ENCODE results near the gene PPP6R1.
"Not testable (repeated sequence)": the region's sequence is repeated elsewhere in the genome, so short reads cannot be mapped to it uniquely, and the experiment has no call there.

PPP6R1 gene

DNA sequence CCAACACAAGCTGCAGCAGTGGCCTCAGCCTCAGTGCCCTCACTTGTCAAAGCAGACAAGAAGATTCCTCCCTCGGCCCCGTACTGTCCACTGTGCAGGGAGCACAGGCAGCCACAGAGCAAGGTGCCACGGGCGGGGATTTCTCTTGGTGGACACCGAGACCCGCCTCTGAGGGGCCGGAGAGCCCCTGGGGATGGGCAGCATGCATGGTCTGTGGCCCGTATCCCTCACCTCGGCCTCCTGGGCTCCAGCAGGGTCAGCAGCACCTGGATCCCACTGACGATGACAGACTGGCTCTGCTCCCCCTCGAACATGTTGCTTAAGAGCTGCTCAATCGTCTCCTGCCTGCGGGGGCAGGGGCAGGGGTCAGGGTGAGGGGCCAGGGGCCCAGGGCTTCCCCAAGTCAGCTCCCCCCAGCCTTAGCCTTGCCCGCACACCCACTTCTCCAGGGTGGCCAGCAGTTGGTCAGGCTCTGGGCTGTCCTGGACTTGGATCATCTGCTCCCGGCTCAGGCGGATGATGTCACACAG, 16.8 kb downstream of the PPP6R1 start:
- no peak for DNase-seq

DNA sequence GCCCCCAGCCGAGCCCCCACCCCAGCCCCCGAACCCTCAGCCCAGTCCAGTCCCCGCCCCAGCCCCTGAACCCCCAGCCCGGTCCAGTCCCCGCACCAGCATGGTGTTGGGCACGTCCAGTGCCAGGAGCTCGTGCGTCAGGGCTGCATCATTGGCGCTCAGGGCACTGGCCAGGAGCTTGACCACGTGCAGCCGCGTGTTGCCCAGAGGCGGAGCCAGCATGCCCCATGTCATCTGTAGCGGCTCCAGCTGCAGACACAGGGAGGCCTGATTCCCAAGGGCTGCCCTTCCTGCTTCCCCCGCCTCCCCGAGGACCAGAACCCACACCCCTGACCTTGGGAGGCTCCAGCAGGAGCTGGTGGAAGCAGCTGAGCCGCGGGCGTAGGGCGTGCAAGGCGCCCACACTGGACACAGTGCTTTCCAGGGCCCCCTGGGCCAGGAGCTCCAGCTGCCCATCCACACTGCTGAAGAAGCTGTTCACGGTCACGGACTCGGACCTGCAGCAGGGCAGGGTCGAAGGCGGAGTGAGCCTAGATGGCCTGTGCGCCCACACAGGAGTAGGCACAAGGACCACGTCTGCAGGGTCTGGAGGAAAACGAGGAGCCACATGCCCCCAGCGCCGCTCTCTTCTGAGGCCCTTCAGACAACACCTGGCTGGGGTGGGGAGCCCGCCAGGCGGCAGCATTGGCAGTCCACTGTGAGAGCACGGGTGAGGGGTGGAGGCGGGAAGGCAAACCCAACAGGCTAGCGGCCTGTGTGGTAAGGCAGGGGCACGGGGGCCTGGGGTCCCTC, 17.5 kb downstream of the PPP6R1 start:
- no peak for DNase-seq

DNA sequence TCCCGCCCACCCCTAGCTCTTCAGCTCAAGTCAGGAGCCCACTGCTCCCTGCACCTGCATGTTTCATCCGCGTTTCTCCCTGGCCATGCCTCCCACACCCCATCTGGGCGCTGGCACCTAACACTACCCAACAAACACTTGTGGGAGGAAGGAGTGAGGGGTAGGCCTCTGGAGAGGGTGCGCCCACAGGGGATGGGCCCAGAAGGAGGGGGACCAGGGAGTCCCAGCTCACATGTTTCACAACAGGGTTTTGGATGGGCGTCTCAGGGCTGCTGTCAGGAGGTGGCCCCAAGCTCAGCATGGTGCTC, 18.1 kb downstream of the PPP6R1 start:
- DNase-seq, result no peak

DNA sequence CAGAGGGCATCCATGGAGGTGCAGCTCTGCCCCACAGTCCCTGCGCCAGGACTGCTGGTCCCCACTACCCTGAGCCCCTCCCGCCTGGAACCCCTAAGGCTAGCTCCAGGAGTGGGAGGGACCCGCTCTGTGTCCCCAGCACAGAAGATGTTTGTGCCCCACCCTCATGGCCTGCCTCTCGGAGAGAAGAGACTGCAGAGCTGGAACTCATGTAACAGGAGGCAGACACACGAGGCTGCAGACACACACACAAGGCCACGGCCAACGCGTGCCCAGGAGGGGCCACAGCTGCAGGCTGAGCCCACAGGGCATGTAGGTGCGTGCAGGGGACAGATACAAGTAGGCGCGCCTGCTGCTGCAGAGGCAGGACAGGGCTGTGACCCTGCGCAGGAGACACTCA, 19.8 kb downstream of the PPP6R1 start:
- DNase-seq, result no peak

DNA sequence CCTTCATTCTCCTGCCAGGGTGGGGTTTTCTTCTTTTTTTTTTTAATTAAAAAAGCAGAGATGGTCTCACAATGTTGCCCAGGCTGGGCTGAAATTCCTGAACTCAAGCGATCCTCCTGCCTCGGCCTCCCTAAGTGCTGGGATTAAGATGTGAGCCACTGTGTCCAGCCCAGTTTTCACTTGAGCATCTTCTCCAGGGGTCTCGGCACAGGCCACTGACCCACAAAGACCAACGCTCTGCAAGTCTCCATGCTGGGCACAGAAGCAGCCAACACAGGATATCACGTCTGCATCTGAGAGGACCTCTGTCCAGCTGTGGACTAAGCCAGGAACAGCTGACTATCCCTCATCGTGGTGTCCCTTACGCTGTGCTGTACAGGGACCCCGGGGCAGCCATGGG, 20.8 kb downstream of the PPP6R1 start:
- DNase-seq, result no peak

DNA sequence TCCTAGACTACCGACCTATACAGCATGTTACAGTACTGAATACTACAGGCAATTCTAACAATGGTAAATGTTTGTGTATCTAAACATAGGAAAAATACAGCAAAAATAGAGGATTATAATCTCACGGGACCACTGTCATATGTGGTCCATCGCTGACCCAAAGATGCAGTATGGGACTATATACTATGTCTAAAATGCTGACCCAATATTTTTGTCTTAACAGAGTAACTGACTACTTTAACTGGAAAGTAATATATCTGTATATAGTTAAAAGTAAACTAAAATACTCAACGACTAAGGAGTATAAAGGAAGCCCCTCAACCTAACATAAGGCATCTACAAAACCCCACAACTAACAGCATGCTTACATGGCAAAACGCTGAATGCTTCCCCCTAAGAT, 25.8 kb downstream of the PPP6R1 start:
- DNase-seq, result no peak

DNA sequence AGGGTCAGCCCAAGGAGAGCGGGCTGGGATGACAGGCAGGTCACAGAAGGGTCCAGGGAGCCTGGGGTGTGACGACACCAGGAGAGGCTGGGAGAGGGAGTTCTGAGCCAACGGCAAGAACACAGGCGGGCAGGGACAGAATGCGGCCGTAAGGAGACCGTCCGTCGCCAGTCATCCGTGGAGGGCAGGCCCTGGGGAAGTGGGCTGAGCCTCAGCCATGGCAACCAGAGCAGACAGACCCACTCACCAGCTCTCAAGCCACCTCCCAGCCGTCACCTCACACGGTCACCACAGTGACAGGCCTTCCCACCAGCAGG, 26.6 kb downstream of the PPP6R1 start:
- no peak for DNase-seq

DNA sequence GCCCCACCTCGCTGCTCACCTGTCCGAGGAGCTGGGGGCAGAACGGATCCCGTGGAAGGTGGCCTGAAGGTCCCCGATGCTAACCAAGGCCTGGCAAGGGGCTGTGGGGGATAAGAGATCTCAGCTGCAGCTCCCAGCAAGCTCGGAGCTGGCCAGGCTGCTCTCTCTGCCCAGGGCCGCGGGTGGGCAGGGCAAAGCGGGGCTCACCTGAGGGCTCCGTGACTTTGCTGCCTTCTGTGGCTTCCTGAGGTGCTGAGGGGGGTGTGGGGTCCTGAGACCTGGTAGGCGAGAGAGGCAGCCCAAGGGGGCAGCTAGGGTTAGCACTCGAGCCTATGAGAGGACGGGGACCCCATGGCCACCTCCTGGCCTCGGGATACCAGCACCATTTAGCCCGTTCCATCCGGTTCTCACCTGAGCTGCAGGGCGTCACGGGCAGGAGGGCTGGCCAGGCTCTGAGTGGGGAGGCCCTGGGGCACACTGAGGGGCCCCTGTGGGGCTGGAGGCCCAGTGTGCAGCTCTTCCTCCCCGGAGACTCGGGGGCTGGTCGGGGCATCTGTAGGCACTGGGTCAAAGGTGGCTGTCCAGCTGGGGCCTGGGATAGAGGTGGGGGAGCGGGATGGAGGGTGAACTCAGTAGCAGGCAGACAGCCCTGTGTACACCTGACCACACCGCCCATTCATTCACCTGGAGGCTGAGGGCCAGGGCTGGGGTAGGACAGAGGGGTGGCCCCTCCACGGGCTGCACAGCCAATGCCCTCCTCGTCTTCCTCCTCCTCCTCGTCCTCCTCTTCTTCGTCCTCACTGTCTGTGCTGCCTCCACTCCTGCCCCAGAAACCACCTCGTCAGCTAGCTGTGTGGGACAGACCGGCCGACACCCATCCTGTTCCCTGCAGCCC, 27.2 kb downstream of the PPP6R1 start:
- no peak for DNase-seq

DNA sequence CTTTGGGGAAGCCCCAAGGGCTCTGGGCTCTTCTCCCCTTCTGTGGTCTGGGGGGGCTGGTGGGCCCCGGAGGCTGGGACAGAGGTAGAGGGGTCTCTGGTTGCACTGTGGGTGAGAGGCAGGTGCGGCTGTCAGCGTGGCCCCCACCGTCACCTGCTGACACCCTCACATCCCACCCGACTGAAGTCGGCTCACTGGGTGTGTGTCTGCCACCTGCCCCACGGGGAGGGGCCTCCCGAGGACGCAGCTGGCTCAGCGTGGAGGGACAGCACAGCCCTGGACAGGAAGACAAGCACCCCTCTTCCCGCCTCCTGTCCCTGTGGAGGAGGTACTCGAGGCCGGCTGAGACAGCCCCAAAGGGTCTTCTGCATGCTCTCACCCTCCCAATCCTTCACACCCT, 28.0 kb downstream of the PPP6R1 start:
- DNase-seq, result no peak

DNA sequence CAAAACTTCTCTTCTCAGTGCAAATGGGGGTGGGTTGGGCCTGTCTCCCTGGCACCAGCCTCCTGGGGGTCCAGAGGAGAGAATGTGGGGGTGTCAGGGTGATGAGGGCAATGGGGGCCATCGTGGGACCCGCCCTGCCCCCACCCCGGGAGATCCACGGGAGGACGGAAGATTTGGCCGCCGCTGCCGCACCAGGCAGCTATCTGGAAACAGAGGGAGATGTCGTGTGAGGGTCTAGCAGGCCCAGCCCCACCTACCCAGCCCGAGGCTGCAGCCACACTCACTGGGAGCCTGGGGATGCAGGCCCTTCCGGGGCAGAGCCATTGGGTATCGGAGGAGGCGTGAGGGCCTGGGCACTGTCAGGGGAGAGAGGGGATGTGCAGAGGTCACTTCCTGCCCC, 28.5 kb downstream of the PPP6R1 start:
- DNase-seq, result no peak

DNA sequence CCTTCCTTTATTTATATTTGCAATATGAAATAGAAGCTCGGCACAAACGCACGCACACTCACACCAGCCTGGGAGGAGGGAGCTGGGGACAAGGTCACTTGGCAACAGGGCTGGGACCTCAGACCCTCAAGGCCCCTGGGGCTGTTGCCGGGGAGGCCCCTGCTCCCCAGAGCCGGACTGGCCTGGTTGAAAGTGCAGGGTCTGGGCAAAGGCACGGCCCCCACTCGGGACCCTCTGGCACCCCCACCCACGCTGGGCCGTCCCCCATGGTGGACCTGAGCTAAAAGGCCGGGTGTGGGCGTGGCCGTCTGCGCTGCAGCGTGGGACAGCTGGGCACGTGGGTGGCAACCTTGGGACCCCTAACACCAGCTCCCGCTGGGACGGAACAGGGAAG, 29.0 kb downstream of the PPP6R1 start:
- no peak for DNase-seq

DNA sequence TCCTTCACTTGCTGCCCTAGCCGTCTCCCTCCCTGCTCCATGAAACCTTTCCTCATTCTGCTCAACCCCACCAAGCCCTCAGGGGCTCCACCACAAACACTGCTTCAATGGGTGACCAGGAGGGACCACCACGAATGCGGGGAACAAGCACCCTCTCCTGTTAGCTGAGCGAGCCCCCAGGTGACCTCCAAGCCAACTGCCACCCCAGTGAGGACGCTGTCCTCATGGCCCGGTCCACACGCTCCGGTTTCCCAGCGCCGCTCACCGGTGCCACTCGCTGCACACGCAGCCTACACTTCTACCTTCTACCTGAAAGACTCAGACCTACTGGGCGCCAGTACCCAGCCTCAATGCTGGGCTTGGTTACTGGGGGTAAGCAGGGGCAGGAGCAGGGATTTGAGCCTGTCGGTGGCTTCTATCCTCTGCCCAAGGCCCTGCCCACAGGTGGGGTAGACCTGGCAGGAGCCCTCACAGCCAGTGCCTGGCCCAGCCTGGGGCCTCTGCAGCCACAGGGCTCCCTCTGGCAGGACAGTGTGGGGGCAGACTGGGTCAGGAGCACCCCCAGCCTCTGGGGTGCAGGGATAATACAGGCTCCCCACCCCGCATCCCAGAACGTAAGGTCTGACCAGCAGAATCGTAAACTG, 29.6 kb downstream of the PPP6R1 start:
- DNase-seq, result no peak

DNA sequence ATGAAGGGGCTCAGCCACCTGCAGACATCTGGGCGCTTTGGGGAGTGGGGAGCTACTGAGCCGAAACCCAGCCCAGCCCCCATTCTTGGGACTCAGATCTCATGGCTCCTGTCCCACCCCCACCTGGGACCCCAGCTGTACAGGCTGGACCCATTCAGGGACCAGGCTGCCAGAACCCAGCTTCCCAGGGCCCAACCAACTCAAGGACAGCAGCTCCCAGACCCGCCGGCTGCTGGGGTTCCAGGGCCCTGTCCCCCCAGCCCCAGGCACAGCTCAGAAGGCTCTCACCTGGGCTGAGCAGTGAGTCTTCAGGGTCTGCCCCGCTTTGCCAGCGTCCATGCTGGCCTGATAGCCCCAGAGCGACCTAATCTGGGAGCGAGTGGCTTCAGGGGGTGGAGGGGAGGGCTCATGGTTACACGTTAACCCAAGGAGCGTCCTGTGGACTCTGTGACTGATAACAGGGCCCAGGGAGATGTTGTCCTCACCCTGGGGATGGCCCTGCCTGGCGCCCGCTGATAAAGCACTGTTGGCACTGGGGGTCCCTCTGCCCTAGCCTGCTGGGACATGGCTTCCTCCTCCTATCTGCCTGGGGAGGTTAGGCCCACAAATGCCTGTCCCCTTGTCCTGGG, 30.3 kb downstream of the PPP6R1 start, which contains the start of gene TMEM86B:
Gene TMEM86B, minus strand, starts transcription at position 361 of the 629 bp plus-strand sequence. Its CDS starts 22 bp downstream, at position 339.
- no peak for DNase-seq

DNA sequence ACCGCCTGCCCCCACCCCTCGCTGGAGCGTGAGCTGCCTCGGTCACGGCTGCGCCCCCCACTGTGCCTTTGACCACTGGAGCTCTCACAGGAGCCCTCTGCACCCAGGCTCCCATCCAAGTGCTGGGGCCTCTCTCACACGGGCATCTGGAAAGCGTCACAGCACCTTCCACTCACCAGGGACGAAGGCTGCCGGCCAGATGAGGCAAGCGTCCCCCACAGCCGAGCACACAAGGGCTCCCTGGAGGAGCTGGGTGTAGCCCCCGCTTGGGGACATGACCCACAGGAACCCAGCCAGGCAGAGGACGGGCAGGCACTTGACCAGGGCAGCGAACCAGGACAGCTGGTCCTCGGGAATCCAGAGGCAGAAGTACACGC, 30.8 kb downstream of the PPP6R1 start:
- no peak for DNase-seq

DNA sequence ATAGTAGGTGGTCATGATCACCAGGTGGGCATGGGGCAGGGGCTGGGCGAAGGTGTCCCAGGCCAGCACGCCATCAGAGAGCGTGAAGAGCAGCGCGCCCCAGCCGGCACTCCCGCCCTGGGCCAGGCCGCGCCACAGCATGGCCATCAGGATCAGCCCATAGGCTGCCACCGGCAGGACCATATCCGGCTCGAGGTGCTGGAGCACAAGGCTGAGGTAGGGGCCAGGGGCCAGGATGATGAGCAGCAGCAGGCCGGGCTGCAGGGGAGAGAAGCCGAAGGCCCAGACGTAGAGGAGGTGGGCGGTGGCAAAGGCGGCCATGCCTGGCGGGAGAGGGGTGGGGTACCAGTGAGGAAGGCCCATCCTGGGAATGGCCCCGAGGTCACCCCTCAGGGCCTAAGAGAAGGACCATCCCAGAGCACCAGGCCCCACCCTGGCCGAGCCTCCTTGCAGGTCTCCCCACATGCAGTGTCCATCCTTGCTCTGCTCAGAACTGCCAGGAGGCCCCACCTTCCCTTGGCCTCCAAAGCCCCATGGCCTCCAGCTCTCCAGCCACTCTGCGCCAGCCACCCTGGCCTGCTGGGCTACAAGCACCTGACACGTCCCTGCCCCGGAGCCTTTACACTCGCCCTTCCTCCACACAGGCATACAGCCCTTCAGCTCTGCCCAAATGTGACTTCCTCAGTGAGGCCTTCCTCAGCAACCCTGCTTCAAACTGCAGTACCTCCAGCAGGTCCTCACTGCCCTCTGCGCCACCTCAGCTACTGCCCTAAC, 31.4 kb downstream of the PPP6R1 start:
- DNase-seq, result no peak

DNA sequence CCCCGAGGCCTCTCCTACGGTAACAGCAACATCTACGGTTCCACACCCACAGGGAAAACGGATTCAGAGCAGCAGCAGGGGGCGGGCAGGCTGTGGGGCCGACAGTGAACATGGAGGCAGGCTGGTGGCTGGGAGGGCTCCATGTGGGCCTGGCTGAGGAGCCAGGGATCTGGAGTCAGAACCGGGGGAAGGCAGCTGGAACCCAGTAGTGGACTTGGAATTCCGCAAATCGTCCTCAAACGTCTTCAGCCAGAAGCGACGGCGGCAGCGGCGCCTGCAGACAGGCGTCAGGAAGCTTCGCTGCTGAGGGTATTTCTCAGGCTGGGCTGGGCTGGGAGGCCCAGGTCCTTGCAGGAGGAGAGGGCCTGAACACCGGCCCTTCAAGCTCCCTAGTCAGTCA, 32.0 kb downstream of the PPP6R1 start:
- DNase-seq, result no peak

DNA sequence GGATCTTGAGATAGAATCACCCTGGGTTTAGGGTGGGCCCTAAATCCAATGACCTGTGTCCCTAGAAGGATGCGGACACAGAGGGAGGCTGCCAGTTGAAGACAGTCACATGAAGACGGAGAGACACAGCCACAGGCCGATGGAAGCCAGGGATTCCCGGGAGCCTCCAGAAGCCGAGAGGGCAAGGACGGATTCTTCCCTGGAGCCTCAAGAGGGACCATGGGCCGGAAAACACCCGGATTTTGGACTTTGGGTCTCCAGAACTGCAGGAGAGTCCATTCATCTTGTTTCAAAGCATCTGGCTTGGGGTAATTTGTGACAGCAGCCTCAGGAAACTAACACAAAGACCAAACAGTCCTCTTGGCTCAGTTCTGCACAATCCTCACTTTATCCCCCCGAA, 32.5 kb downstream of the PPP6R1 start:
- DNase-seq, result no peak

DNA sequence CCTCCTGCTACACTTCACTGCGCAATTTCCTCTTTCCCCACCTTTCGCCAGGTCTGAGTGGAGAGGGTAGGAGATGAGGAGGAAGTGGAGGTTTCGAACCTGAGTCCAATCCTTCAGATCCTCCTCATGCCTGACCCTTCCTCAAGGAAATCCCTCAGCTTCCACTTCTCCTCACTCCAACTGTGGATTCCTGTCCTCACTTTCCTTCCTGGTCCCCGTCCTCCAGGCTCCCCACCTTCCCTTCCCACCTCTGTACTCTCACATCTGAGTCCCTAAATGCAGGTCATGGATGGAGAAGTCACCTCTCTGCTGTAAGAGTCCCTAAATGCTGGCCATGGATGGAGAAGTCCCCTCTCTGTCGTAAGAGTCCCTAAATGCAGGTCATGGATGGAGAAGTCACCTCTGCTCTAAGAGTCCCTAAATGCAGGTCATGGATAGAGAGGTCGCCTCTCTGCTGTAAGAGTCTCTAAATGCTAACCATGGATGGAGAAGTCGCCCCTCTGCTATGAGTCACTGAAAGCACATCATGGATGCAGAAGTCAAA, 33.3 kb downstream of the PPP6R1 start:
- no peak for DNase-seq

DNA sequence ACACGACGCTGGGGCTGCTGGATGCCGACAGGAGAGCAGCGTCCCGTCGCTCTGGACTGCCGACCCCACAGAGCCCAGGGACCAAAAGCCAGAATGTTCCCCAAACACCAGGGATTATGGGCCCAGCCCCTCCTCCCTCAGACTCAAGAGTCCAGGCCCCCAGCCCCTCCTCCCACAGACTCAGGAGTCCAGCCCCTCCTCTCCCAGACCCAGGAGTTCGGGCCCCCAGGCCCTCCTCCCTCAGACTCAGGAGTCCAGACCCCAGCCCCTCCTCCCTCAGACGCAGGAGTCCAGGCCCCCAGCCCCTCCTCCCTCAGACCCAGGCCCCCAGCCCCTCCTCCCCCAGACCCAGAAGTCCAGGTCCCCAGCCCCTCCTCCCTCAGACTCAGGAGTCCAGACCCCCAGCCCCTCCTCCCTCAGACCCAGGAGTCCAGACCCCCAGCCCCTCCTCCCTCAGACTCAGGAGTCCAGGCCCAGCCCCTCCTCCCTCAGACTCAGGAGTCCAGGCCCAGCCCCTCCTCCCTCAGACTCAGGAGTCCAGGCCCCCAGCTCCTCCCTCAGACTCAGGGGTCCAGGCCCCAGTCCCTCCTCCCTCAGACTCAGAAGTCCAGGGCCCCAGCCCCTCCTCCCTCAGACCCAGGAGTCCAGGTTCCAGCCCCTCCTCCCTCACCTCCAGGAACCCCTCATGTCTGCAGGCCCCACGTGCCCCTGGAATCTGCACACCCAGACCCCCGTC, 34.0 kb downstream of the PPP6R1 start:
- not testable (repeated sequence) for DNase-seq

DNA sequence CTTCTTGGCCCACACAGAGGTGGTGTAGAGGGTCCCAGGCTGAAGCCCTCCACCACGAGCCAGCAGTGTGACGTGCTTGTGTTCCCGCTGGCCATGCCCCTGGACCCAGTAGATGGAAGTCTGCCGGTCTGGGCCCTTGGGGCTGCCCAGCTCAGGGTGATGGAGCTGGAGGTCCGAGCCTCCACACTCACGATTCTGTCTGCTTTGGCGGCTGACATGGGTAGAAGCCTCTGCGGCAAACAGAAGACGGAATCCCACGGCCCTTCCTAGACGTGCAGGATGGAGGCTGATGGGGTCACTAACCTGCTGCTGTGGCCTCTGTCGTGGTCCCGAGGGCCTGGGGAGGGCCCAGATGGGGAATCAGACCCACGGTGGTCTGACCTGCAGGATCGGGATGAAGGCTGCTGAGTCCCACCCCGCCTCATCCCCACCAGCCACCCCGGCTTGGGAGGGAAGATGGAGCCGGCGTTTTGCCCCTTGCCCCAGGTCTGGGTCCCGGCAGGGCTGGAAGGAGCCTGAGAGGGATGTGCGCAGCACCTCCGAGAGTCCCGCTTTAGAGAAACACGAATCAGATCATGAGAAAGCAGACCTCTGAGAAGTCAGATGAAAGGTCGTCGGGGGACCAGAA, 34.7 kb downstream of the PPP6R1 start:
- DNase-seq, result no peak

All from activated CD4-positive, alpha-beta T cell treated with anti-CD3 and anti-CD28 coated beads, Interleukin-2, Interleukin-6, amounts not matched to agents 100 ng/mL and 50 ng/mL, durations not matched to agents 16 hours and 8 hours (primary cell).